ENCODE results near the gene XCR1.

- no peak for TF ChIP-seq CTCF (IDR thresholded peaks at IDR 0.05; ENCODE audit: low read depth, low read length, poor library complexity, severe bottlenecking)
- no peak for TF ChIP-seq EZH2phosphoT487 (IDR thresholded peaks at IDR 0.05; ENCODE audit: borderline replicate concordance, low read length)
Measured at GRCh38 chr3:46022909-46023785, 4.1 kb downstream of the XCR1 start.
